Head of caudate nucleus (tissue), 42 donors: ENCODE results near the gene RIC8A.

Experiments
- DNase-seq, 42 donors: peaks; one replicate each; pipeline versions ENCODE4 v3.0.0 to v3.0.0-alpha.2; 2020 to 2021; ENCODE audit warnings: mixed read lengths in 7 of 42
- intact Hi-C: fragments of 100-400 bp; cut with DNase I; formaldehyde crosslinking; loops from one replicate; pipeline ENCODE4 v1.15.0; 2022

RIC8A gene

DNA sequence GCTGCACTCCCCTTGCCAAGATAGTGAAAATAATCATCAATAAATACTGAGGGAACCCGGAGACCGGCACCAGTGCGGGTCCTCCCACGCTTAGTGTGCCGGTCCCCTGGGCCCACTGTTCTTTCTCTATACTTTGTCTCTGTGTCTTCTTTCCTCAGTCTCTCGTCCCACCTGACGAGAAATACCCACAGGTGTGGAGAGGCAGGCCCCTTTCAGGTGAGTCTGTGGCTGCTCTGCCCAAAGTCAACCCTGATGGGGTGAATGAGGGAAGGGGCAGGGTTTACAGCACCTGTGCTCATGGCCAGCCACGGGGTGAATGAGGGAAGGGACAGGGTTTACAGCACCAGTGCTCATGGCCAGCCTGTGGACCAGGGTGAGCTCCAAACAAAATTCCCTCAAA, 5.0 kb upstream of the RIC8A start:
- intact Hi-C loops: loop anchor here (10.0 kb wide), 1 partner anchor 152 kb away; no protein-coding TSS in a partner anchor
- peak in 8 of 42 donors; percentile 0 to 38 (median 16) for DNase-seq

DNA sequence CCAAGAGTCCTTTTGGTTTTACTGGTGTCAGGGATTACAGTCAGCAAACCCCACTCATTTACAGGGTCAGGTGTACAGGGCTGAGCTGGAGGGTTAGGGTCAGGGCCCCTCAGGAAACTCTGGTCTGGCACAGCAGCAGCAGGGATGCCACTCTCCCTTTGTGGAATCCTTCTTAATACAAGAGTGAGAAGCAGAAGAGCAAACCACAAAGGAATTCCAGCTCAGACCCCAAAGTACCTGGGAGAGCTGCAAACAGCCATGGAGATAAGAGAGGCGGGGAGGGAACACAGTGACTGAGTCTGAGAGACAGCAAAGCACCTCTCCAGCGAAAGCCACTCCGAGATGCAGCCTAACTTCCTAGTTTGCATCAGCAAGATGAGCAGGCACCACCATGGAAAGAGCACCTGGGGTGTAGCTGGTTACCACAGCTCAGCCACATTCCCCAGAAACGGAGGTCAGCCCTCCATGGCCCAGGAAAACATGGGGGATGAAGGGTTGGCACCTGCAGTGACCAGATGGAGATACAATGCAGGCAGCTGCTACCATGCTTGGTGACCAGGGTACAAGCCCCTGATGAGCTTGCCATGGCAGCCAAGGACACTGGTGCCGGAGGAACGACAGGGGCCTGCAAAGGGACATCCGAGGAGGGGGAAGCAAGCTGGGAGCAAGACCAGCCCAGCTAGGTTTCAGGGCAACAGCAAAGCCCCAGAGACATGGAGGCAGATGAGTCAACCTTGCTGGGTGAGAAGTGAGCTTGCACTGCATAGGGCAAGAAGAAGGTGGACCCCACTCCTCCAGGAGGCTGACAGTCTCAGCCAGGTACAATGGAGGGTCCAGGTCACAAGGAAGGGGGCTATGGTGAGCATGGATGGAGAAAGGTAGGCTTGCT, 4.2 kb upstream of the RIC8A start:
- intact Hi-C loops: loop anchor here (10.0 kb wide), 1 partner anchor 152 kb away; no protein-coding TSS in a partner anchor
- DNase-seq: peak in 10 of 42 donors; percentile 1 to 31 (median 10)

DNA sequence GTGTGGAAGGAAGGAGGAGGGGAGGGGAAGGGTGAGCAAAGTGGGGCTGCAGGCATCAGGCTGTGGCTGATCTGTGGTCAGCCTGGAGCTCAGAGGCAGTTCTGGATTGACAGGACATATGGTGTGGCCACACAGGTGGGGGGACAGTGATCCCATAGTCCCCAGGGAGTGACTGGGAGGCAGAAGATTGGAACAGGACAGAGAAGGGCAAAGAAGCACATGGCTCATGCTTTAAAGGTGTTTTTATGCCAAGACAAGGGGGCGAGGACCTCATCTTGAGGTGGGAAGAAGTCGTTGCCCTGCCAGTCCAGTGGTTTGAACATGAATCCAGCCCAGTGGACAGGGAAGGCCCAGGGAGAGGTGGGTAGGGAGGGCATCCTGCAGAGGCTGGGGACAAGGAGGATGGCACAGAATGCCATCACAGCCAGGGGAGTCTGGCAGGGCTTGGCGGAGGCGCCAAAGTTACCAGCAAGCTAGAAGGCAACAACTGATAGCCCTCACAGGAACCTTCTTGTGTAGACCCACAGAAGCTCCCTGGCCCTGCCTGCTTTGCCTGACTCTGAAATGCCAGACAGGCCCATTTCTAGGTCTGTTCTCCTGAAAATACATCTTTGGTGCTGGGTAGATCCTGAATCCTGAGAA, 3.4 kb upstream of the RIC8A start:
- intact Hi-C loops: loop anchor here (10.0 kb wide), 1 partner anchor 151 kb away; no protein-coding TSS in a partner anchor
- DNase-seq: peak in 9 of 42 donors; percentile 0 to 25 (median 10)

DNA sequence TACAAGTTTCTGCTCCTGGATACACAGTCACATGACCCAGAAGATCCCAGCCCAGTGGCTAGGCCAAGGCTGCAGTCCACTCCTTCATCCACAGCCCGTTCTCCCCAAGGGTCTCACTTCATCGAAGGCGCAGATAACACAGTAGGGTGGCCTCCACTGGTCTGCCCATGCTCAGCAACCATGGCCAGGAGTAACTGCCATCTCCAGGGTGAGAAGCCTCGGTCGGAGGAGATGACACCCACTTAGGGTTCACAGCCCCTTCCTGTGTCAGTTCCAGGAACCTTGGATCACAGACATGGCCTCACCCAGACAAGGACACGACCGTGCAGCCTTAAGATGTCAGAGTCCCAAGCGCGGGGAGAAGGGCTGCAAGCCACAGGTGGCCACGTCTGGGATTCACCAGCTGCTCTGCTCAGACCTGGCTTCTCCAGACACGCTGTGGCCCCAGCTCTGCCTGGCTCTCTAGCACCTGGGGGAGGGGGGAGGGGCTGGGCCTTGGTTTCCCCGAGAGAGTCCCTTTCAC, 2.9 kb upstream of the RIC8A start:
- intact Hi-C loops: loop anchor here (10.0 kb wide), 1 partner anchor 150 kb away; no protein-coding TSS in a partner anchor
- DNase-seq: peak in 10 of 42 donors; percentile 0 to 33 (median 12)

DNA sequence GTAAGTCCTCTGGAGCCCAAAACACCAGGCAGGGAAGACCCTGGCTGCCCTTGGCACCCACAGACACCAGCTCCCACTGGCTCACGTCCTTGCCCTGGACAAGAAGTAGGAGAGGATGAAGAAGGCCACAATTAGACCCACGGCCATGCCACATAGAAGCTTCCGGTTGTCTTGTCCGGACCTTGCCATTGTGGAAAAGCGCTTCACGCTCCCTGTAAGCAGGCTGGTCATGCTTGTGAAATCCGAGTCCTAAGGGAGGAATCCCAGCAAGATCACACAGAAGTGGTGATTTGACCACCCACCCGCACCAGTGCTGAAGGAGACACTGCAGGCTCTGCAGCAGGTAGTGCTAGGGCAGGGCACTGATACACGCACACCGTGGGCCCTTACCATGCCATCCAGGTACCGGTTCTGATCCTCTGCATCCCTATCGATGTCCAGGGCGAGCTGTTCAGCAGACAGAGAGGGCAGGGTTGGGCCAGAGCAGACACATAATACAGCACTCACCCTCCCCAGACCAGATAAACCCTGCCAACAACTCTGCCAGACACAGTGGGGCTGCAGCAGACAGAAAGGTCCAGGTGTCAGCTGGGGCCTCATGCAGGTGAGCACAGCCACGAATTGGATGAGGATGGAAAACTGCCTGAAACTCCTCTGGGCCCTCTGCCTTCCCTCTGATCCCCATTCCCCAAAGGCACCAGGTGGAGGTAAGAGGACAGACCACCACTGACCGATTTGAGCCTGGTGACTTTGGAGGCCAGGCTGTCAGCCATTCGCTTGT, 2.1 kb upstream of the RIC8A start:
- intact Hi-C loops: loop anchor here (10.0 kb wide), 1 partner anchor 149 kb away; no protein-coding TSS in a partner anchor

DNA sequence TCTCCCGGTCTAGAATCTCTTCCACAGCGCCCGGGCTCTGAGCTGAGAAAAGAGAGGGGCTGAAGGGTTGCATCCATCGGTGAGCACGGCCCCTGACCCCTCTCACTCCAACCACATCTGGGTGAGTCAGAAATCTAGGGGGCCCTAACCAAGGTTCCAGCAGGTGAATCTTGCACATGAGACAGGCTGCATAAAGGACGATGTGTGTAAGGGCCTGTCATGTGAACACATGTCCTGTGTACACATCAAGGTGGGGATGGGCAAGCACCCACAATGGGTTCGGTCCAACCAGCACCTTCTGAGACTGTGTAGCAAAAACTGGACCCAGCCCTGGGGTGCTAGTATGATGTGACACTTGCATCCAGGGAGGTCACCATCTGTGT, 1.5 kb upstream of the RIC8A start:
- intact Hi-C loops: loop anchor here (10.0 kb wide), 1 partner anchor 149 kb away; no protein-coding TSS in a partner anchor
- peak in 8 of 42 donors; percentile 2 to 37 (median 13) for DNase-seq

More for the DNA sequence above, 2.1 kb upstream of the RIC8A start:
- DNase-seq: peak in 9 of 42 donors; percentile 4 to 33 (median 24)

DNA sequence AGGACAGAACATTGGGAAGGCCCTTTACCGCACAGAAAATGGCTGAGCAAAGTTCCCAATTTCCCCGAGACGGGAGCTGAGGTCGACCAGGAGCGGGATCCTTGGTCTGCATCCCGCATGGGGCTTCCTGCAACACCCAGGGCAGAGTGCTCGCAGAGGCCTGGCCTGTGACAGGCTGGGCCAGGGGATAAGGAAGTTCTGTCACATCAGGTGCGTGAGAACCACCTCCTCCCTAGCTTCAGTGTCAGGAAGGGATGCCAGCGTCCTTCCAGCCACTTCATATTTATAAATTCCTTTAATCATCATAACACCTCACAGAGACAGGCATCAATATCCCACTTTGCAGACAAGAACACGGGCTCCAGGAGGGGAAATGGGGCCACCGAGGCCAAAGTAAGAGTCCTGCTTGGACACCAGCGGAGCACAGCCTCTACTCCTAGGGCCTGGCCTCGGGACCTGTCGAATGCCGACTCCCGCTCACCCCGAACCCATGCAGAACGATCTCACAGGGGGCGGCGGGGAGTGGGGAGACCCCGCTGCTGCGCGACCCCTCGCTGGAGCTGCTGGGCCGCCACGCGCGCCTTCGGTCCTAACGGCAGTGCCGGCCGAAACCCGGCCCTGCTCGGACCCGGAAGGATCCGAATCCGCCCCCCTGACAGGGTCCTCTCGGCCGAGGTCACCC, 841 bp upstream of the RIC8A start:
- peak in 12 of 42 donors; percentile 7 to 44 (median 26) for DNase-seq
- intact Hi-C loops: loop anchor here (1.0 to 10.0 kb wide), 2 partner anchors 30 to 148 kb away; partner anchors contain the start of genes PSMD13 and SIRT3

DNA sequence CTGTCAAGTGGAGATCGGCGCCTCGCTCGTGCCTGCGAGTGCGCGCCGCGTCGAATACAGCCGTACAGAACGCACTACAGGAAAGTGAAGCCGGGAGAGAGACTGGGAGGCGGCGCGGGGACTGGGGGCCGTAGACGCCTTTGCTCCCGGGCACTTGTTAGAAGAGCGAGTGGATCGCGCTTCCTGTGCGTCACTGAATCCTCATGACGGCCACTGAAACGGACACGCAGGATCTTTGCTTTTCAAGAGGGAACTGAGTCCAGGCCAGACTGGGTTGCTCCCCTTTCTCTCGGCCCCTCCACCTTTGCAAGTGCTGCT, 314 bp downstream of the RIC8A start:
- intact Hi-C loops: loop anchor here (1.0 to 10.0 kb wide), 2 partner anchors 28 to 147 kb away; partner anchors contain the start of genes PSMD13 and SIRT3
- DNase-seq: peak in 1 of 42 donors; percentile 45

DNA sequence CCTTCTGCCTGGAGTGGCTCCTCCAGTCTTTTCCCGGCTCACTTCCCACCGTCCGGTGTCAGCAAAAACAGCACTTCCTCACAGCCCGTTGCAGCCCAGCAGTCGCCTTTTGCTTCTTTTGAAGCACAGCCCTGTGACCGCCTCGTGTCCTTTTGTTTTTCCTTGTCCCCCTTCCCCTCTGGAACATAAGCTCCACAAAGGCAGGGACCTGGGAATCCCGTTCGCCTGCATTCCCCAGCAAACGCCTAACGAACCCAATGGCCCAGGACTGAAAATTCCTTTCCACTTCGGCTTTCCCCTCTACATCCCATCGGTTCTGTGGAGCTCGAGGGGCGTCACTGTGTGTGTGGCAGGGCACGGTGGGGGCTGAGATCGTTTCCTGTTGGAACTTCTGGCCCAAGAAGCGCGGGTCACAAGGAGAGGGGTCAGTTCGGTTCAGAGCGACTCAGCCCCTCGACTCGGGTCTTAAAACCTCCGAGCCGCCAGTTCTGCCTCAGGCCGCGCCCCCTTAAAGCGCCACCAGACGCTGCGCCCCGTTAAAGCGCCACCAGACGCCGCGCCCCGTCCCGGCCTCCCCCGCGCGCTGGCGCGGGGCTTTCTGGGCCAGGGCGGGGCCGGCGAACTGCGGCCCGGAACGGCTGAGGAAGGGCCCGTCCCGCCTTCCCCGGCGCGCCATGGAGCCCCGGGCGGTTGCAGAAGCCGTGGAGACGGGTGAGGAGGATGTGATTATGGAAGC, 841 bp downstream of the RIC8A start:
- intact Hi-C loops: loop anchor here (10.0 kb wide), 1 partner anchor 146 kb away; no protein-coding TSS in a partner anchor
- DNase-seq: peak; percentile 19 to 90 (median 80)

DNA sequence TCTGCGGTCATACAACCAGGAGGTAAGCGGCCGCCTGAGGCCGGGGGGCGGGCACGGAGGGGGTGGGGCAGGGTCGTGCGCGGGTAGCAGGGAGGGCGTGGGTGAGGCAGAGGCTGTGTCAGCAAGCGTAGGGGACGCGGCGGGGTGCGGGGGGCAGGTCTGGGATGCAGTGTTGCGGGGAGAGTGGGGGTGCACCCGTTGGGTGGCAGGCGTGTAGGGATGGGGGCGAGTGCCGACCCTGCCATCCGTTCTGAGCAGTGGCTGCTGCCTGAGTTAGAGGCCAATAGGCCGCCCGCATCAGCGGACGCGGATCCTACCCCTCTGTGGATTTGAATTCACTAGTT, 1.4 kb downstream of the RIC8A start:
- intact Hi-C loops: loop anchor here (10.0 kb wide), 1 partner anchor 146 kb away; no protein-coding TSS in a partner anchor
- DNase-seq: peak in 3 of 42 donors; percentile 38 to 53 (median 48)

DNA sequence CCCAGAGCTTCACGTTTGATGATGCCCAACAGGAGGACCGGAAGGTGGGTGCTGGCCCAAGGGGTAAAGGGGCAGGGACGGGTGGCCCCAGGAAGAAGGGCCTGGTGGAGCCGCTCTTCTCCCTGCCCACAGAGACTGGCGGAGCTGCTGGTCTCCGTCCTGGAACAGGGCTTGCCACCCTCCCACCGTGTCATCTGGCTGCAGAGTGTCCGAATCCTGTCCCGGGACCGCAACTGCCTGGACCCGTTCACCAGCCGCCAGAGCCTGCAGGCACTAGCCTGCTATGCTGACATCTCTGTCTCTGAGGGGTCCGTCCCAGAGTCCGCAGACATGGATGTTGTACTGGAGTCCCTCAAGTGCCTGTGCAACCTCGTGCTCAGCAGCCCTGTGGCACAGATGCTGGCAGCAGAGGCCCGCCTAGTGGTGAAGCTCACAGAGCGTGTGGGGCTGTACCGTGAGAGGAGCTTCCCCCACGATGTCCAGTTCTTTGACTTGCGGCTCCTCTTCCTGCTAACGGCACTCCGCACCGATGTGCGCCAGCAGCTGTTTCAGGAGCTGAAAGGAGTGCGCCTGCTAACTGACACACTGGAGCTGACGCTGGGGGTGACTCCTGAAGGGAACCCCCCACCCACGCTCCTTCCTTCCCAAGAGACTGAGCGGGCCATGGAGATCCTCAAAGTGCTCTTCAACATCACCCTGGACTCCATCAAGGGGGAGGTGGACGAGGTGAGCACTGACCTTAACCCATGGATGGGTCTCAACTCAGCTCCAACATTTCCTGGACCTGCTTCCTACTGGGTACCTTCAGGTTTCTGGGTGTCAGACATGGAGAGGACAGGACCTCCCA, 2.0 kb downstream of the RIC8A start:
- peak in 11 of 42 donors; percentile 3 to 35 (median 17) for DNase-seq
- intact Hi-C loops: loop anchor here (10.0 kb wide), 1 partner anchor 145 kb away; no protein-coding TSS in a partner anchor

DNA sequence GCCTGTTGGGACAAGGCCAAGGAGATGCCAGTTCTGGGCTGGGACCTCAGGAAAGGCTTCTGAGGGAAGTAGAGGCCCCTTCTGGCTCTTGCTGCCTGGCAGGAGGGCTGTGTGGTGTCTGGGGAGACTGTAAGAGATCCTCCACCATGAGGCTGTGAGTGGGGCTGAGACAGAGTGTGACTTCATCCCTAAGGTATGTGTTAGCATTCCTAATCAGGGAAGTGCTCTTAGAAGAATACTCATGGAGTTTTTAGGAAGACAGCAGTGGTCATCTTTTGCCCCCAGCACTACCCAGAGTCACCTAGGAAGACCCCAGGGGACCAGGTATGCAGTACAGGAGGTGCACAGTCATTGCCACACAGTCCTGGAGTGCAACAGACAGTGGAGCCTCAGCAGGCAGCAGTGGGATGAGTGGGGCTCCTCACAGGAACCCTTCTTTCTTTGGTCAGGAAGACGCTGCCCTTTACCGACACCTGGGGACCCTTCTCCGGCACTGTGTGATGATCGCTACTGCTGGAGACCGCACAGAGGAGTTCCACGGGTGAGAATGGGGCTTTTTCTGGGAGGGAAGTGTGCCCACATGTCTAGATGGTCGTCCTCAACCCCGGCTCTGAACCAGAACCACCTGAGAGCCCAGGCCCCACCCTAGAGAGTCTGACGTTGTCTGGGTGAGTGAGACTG, 2.8 kb downstream of the RIC8A start:
- peak in 9 of 42 donors; percentile 5 to 29 (median 8) for DNase-seq
- intact Hi-C loops: no loop called here

DNA sequence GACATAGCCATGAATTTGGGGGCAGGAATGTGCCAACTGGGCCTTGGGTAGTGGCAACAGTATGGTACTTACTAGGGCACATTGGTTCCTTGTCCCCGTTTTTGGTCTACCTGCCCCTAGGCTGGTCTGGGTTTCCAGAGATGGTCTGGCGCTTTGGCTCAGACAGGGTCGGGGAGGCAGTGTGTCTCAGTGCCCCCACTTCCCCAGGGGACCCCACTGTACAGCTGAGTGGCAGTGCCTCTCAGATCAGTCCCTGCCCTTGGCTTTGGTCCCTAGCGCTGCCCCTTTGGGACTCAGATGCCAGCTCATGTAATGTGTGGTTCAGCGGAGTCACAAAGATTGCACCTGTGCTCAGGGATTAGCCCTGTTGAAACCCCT, 3.3 kb downstream of the RIC8A start:
- DNase-seq: peak in 4 of 42 donors; percentile 1 to 27 (median 5)
- intact Hi-C loops: no loop called here

DNA sequence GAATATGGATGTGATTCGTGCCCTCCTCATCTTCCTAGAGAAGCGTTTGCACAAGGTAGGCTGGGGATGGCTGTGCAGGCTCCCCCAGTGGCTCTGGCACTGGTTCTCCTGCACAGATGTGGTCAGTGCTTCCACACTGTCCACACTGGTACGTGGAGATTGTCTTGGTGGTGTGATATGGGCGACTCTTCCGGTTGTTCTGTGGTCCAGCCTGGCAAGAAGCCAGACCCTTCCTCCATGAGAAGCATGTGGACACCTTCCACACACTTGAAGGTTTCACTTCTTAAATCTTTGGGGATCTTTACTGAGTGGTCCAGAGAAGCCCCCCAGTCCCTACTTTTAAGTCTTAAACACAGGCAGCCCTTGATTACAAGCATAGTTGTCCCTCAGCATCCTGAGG, 3.8 kb downstream of the RIC8A start:
- intact Hi-C loops: no loop called here
- DNase-seq: peak in 3 of 42 donors; percentile 12 to 29 (median 14)

DNA sequence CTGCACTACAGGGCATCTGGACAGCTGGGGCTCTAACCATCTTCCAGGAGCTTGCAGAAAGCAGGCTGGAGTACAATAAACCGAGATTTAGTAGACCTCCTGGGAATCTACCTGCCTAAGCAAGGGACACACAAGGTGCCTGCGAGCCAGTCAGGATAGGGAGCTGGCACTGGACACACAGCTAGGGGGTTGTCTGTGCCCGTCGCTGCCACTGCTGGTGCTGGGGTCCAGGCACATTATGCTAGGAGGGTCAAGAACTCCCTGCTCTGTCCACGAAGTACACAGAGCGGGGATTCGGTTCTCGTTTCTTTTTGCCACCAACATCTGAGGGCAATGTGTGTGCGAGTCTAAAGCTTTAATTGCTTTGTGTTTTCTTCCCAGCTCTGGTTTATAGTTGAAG, 4.2 kb downstream of the RIC8A start:
- intact Hi-C loops: no loop called here
- DNase-seq: peak in 3 of 42 donors; percentile 2 to 4 (median 3)
